WTC11 (cell line): ENCODE data around the gene DMRT2. TPM values are rescaled to one million over a fixed set of nuclear protein-coding genes. Genes with fewer than 3 reads are reported as not detected.
A peak's percentile ranks its signal among the peaks of the same experiment; 100 is the strongest.

Source experiments
- ATAC-seq: fragments of 200-7000 bp; cut with Tn5 transposase; 2 replicates; pipeline ENCODE4 v1.10.0; 2021; ENCODE audit warnings: mild to moderate bottlenecking, moderate library complexity
- CTCF ChIA-PET: fragments of 300-600 bp; sonication (Branson Sonifier 250); formaldehyde crosslinking; loops from one replicate; lab custom pipeline; 2021; ENCODE audit warnings: antibody characterized with exemption; lab: Charles Lee
- POLR2A ChIA-PET: fragments of 350-600 bp; sonication (Branson Sonifier 250); formaldehyde crosslinking; loops from one replicate; lab custom pipeline; 2021; ENCODE audit warnings: antibody characterized with exemption; lab: Charles Lee
- DNase-seq: peaks from one replicate; pipeline ENCODE4 v3.0.0; 2021; ENCODE audit warnings: low spot score
- H3K27ac Mint-ChIP-seq: 2 replicates; pipeline ENCODE4 v1.8.0; 2021; ENCODE audit warnings: mixed read lengths
- H3K27me3 Mint-ChIP-seq: 2 replicates; pipeline ENCODE4 v1.8.0; 2021; ENCODE audit warnings: low read depth, mild to moderate bottlenecking, moderate library complexity, mixed read lengths
- H3K36me3 Mint-ChIP-seq: 2 replicates; pipeline ENCODE4 v1.8.0; 2021; ENCODE audit warnings: mixed read lengths
- H3K4me1 Mint-ChIP-seq: 2 replicates; pipeline ENCODE4 v1.8.0; 2022; ENCODE audit warnings: mixed read lengths
- H3K4me3 Mint-ChIP-seq: 2 replicates; pipeline ENCODE4 v1.8.0; 2021; ENCODE audit warnings: mild to moderate bottlenecking, moderate library complexity, mixed read lengths
- H3K9me3 Mint-ChIP-seq: 2 replicates; pipeline ENCODE4 v1.8.0; 2021; ENCODE audit warnings: mixed read lengths
- CREM ChIP-seq: sonication (generic); formaldehyde crosslinking; IDR thresholded peaks from 2 replicates; pipeline ENCODE4 v1.8.1; 2022; ENCODE audit warnings: mild to moderate bottlenecking, missing genetic modification reagents, moderate library complexity
- ELF4 ChIP-seq: sonication (generic); formaldehyde crosslinking; IDR thresholded peaks from 2 replicates; pipeline ENCODE4 v1.8.1; 2022; ENCODE audit warnings: low read depth, mild to moderate bottlenecking, moderate library complexity, missing genetic modification reagents
- FOXK1 ChIP-seq: sonication (generic); formaldehyde crosslinking; IDR thresholded peaks from 2 replicates; pipeline ENCODE4 v1.8.0; 2022; ENCODE audit warnings: mild to moderate bottlenecking, moderate library complexity, missing genetic modification reagents
- FOXP1 ChIP-seq: sonication (generic); formaldehyde crosslinking; IDR thresholded peaks from 2 replicates; pipeline ENCODE4 v1.8.0; 2022; ENCODE audit warnings: missing genetic modification reagents, mild to moderate bottlenecking, moderate library complexity, borderline replicate concordance
- JUN ChIP-seq: sonication (generic); formaldehyde crosslinking; IDR thresholded peaks from 2 replicates; pipeline ENCODE4 v1.8.0; 2023; ENCODE audit warnings: mild to moderate bottlenecking, missing genetic modification reagents
- MXD4 ChIP-seq: fragments of 250-450 bp; sonication (Bioruptor Pico); IDR thresholded peaks from 2 replicates; pipeline ENCODE4 v1.8.0; 2021; ENCODE audit warnings: mild to moderate bottlenecking, moderate library complexity, borderline replicate concordance
- NR3C1 ChIP-seq: sonication (generic); formaldehyde crosslinking; conservative IDR thresholded peaks from 2 replicates; pipeline ENCODE4 v1.8.1; 2023; ENCODE audit warnings: low read depth, mild to moderate bottlenecking, missing genetic modification reagents
- TEAD1 ChIP-seq: sonication (generic); formaldehyde crosslinking; IDR thresholded peaks from 2 replicates; pipeline ENCODE4 v1.8.0; 2022; ENCODE audit warnings: mild to moderate bottlenecking, missing genetic modification reagents
- ZBTB21 ChIP-seq: sonication (generic); formaldehyde crosslinking; IDR thresholded peaks from 2 replicates; pipeline ENCODE4 v1.8.1; 2023; ENCODE audit warnings: mild to moderate bottlenecking, missing genetic modification reagents, borderline replicate concordance
- ZNF232 ChIP-seq: sonication (generic); formaldehyde crosslinking; IDR thresholded peaks from 2 replicates; pipeline ENCODE4 v1.8.0; 2022; ENCODE audit warnings: mild to moderate bottlenecking, missing genetic modification reagents
- ZNF317 ChIP-seq: sonication (generic); formaldehyde crosslinking; IDR thresholded peaks from 2 replicates; pipeline ENCODE4 v1.8.1; 2023; ENCODE audit warnings: low read depth, mild to moderate bottlenecking, moderate library complexity, missing genetic modification reagents, borderline replicate concordance
- ZNF423 ChIP-seq: fragments of 250-450 bp; sonication (Bioruptor Pico); IDR thresholded peaks from 2 replicates; pipeline ENCODE4 v2.1.2; 2022; ENCODE audit warnings: mild to moderate bottlenecking, moderate library complexity
- total RNA-seq: library from RNA; stranded (reverse); gene quantifications from 3 replicates; pipeline ENCODE4 v1.2.3, GENCODE V29; 2021
- TF ChIP-seq, protein P1 (sequence below): sonication (generic); formaldehyde crosslinking; IDR thresholded peaks from 2 replicates; pipeline ENCODE4 v1.8.0; 2022; ENCODE audit warnings: missing genetic modification reagents
- TF ChIP-seq, protein P2 (sequence below): sonication (generic); formaldehyde crosslinking; IDR thresholded peaks from 2 replicates; pipeline ENCODE4 v1.8.0; 2023; ENCODE audit warnings: missing genetic modification reagents, mild to moderate bottlenecking, borderline replicate concordance
- TF ChIP-seq, protein P3 (sequence below): sonication (generic); formaldehyde crosslinking; IDR thresholded peaks from 2 replicates; pipeline ENCODE4 v1.8.0; 2023; ENCODE audit warnings: missing genetic modification reagents
- TF ChIP-seq, protein P4 (sequence below): sonication (generic); formaldehyde crosslinking; IDR thresholded peaks from 2 replicates; pipeline ENCODE4 v1.8.1; 2022; ENCODE audit warnings: mild to moderate bottlenecking, moderate library complexity, missing genetic modification reagents
- TF ChIP-seq, protein P5 (sequence below): sonication (generic); formaldehyde crosslinking; IDR thresholded peaks from 2 replicates; pipeline ENCODE4 v1.8.1; 2022; ENCODE audit warnings: low read depth, missing genetic modification reagents, borderline replicate concordance
- TF ChIP-seq, protein P6 (sequence below): sonication (generic); formaldehyde crosslinking; IDR thresholded peaks from 2 replicates; pipeline ENCODE4 v1.8.0; 2023; ENCODE audit warnings: mild to moderate bottlenecking, missing genetic modification reagents

Gene DMRT2
- total RNA-seq, 1 experiment from 2014 or later = not detected

DNA sequence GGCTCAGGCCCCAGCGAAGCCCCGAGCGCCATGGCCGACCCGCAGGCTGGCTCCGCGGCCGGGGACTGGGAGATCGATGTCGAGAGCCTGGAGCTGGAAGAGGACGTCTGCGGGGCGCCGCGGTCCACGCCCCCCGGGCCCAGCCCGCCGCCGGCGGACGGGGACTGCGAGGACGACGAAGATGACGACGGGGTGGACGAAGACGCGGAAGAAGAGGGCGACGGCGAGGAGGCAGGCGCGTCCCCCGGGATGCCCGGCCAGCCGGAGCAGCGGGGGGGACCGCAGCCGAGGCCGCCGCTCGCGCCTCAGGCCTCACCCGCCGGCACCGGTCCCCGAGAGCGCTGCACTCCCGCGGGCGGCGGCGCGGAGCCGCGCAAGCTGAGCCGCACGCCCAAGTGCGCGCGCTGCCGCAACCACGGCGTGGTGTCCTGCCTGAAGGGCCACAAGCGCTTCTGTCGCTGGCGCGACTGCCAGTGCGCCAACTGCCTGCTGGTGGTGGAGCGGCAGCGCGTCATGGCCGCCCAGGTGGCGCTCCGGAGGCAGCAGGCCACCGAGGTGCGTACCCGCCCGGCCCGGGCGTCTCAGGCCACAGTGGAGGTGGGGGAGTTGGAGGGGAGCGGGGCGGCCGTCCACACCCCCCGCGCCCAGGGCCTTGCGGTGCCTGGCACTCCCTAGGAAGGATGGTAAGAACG lies 1.6 kb downstream of the DMRT2 start:
- POLR2A ChIA-PET = no interaction called here
- TF ChIP-seq, protein P1, sequence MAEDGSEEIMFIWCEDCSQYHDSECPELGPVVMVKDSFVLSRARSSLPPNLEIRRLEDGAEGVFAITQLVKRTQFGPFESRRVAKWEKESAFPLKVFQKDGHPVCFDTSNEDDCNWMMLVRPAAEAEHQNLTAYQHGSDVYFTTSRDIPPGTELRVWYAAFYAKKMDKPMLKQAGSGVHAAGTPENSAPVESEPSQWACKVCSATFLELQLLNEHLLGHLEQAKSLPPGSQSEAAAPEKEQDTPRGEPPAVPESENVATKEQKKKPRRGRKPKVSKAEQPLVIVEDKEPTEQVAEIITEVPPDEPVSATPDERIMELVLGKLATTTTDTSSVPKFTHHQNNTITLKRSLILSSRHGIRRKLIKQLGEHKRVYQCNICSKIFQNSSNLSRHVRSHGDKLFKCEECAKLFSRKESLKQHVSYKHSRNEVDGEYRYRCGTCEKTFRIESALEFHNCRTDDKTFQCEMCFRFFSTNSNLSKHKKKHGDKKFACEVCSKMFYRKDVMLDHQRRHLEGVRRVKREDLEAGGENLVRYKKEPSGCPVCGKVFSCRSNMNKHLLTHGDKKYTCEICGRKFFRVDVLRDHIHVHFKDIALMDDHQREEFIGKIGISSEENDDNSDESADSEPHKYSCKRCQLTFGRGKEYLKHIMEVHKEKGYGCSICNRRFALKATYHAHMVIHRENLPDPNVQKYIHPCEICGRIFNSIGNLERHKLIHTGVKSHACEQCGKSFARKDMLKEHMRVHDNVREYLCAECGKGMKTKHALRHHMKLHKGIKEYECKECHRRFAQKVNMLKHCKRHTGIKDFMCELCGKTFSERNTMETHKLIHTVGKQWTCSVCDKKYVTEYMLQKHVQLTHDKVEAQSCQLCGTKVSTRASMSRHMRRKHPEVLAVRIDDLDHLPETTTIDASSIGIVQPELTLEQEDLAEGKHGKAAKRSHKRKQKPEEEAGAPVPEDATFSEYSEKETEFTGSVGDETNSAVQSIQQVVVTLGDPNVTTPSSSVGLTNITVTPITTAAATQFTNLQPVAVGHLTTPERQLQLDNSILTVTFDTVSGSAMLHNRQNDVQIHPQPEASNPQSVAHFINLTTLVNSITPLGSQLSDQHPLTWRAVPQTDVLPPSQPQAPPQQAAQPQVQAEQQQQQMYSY (CRISPR knock-in tag) = no peak
- TF ChIP-seq TEAD1 (CRISPR knock-in tag) (no peak), FOXP1 (peak; percentile 77), ZBTB21 (CRISPR knock-in tag) (no peak), FOXK1 (0 out of 2 replicates have a peak, but pooled peaks have one; percentile 23), ZNF232 (CRISPR knock-in tag) (no peak), ZNF423 (CRISPR knock-in tag) (peak; percentile 51)
- TF ChIP-seq, protein P2, sequence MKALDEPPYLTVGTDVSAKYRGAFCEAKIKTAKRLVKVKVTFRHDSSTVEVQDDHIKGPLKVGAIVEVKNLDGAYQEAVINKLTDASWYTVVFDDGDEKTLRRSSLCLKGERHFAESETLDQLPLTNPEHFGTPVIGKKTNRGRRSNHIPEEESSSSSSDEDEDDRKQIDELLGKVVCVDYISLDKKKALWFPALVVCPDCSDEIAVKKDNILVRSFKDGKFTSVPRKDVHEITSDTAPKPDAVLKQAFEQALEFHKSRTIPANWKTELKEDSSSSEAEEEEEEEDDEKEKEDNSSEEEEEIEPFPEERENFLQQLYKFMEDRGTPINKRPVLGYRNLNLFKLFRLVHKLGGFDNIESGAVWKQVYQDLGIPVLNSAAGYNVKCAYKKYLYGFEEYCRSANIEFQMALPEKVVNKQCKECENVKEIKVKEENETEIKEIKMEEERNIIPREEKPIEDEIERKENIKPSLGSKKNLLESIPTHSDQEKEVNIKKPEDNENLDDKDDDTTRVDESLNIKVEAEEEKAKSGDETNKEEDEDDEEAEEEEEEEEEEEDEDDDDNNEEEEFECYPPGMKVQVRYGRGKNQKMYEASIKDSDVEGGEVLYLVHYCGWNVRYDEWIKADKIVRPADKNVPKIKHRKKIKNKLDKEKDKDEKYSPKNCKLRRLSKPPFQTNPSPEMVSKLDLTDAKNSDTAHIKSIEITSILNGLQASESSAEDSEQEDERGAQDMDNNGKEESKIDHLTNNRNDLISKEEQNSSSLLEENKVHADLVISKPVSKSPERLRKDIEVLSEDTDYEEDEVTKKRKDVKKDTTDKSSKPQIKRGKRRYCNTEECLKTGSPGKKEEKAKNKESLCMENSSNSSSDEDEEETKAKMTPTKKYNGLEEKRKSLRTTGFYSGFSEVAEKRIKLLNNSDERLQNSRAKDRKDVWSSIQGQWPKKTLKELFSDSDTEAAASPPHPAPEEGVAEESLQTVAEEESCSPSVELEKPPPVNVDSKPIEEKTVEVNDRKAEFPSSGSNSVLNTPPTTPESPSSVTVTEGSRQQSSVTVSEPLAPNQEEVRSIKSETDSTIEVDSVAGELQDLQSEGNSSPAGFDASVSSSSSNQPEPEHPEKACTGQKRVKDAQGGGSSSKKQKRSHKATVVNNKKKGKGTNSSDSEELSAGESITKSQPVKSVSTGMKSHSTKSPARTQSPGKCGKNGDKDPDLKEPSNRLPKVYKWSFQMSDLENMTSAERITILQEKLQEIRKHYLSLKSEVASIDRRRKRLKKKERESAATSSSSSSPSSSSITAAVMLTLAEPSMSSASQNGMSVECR (CRISPR knock-in tag) = no peak
- TF ChIP-seq, protein P3, sequence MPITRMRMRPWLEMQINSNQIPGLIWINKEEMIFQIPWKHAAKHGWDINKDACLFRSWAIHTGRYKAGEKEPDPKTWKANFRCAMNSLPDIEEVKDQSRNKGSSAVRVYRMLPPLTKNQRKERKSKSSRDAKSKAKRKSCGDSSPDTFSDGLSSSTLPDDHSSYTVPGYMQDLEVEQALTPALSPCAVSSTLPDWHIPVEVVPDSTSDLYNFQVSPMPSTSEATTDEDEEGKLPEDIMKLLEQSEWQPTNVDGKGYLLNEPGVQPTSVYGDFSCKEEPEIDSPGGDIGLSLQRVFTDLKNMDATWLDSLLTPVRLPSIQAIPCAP (CRISPR knock-in tag) = no peak
- ATAC-seq = peak; percentile 13
- no peaks in the 10 kb centered on the region for H3K9me3 Mint-ChIP-seq
- H3K27ac Mint-ChIP-seq = no peak overlapping the region
- CTCF ChIA-PET = interaction anchor here (1.7 kb wide), 1 partner anchor 349 kb away, joined by 8 read pairs; no protein-coding TSS in a partner anchor
- DNase-seq = peak; percentile 68
- H3K4me1 Mint-ChIP-seq = peaks cover 52% of the 10 kb centered on the region
- no peaks in the 10 kb centered on the region for H3K36me3 Mint-ChIP-seq
- H3K4me3 Mint-ChIP-seq = peak overlapping the region; percentile 69
- peaks cover 99% of the 10 kb centered on the region for H3K27me3 Mint-ChIP-seq

DNA sequence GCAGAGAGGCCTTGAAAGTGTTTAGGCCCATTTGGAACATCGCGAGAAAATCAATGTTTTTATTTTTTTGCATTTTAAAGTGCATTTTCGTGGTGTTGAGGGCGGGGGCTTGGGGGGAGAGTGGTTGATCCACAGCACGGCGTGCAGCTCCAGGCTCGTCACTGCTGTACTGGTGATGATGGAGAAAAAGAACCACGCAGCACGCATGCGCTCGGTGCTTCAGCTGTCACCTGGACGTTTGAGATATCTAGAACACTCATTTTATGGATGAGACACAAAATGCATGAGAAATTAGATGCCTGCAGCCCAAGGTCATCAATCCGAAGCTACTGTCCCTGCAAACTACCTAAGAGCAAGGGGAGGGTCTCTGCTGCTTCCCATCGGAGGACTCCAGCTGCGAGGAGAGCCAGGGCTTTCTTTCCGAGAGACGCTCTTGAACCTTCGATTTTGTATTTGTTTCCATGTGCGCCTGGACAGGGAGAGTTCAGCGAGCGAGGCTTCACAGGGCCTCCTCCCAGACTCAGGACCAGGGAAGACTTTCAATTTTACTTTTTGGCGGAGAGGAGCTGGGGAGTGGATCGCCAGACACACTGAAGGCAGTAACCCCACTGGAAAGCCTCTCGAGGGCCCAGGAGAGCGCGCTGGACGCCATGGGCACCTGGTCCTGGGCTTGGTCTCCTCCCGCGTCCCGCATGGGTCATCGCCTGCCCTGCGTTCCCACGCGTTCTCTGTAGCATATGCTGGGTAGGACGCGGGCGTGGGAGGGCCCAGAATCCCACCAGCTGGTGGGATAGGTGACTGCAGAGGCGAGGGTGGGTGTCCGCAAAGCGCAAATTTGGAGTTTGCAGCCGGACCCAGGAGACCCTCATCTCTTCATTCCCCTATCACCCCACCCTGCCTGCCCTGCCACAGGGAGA lies 2.5 kb downstream of the DMRT2 start:
- H3K9me3 Mint-ChIP-seq = no peaks in the 10 kb centered on the region
- peak overlapping the region; percentile 67 for H3K4me3 Mint-ChIP-seq
- no peak overlapping the region for H3K27ac Mint-ChIP-seq
- peaks cover 43% of the 10 kb centered on the region for H3K4me1 Mint-ChIP-seq
- ChIA-PET CTCF (interaction anchor here (1.7 kb wide), 1 partner anchor 349 kb away, joined by 8 read pairs; no protein-coding TSS in a partner anchor), POLR2A (no interaction called here)
- no peak for ATAC-seq
- no peak for DNase-seq
- H3K36me3 Mint-ChIP-seq = no peaks in the 10 kb centered on the region
- peaks cover 95% of the 10 kb centered on the region for H3K27me3 Mint-ChIP-seq
- TF ChIP-seq, protein P4, sequence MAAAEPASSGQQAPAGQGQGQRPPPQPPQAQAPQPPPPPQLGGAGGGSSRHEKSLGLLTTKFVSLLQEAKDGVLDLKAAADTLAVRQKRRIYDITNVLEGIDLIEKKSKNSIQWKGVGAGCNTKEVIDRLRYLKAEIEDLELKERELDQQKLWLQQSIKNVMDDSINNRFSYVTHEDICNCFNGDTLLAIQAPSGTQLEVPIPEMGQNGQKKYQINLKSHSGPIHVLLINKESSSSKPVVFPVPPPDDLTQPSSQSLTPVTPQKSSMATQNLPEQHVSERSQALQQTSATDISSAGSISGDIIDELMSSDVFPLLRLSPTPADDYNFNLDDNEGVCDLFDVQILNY (CRISPR knock-in tag) = no peak
- TF ChIP-seq JUN (CRISPR knock-in tag) (no peak), ELF4 (CRISPR knock-in tag) (no peak), NR3C1 (no peak), MXD4 (CRISPR knock-in tag) (no peak), FOXK1 (no peak), CREM (CRISPR knock-in tag) (no peak), ZNF317 (CRISPR knock-in tag) (no peak)
- TF ChIP-seq, protein P5, sequence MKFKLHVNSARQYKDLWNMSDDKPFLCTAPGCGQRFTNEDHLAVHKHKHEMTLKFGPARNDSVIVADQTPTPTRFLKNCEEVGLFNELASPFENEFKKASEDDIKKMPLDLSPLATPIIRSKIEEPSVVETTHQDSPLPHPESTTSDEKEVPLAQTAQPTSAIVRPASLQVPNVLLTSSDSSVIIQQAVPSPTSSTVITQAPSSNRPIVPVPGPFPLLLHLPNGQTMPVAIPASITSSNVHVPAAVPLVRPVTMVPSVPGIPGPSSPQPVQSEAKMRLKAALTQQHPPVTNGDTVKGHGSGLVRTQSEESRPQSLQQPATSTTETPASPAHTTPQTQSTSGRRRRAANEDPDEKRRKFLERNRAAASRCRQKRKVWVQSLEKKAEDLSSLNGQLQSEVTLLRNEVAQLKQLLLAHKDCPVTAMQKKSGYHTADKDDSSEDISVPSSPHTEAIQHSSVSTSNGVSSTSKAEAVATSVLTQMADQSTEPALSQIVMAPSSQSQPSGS (CRISPR knock-in tag) = no peak
- TF ChIP-seq, protein P6, sequence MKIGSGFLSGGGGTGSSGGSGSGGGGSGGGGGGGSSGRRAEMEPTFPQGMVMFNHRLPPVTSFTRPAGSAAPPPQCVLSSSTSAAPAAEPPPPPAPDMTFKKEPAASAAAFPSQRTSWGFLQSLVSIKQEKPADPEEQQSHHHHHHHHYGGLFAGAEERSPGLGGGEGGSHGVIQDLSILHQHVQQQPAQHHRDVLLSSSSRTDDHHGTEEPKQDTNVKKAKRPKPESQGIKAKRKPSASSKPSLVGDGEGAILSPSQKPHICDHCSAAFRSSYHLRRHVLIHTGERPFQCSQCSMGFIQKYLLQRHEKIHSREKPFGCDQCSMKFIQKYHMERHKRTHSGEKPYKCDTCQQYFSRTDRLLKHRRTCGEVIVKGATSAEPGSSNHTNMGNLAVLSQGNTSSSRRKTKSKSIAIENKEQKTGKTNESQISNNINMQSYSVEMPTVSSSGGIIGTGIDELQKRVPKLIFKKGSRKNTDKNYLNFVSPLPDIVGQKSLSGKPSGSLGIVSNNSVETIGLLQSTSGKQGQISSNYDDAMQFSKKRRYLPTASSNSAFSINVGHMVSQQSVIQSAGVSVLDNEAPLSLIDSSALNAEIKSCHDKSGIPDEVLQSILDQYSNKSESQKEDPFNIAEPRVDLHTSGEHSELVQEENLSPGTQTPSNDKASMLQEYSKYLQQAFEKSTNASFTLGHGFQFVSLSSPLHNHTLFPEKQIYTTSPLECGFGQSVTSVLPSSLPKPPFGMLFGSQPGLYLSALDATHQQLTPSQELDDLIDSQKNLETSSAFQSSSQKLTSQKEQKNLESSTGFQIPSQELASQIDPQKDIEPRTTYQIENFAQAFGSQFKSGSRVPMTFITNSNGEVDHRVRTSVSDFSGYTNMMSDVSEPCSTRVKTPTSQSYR (CRISPR knock-in tag) = no peak
